ENCODE data around the gene HDAC4.

DNA sequence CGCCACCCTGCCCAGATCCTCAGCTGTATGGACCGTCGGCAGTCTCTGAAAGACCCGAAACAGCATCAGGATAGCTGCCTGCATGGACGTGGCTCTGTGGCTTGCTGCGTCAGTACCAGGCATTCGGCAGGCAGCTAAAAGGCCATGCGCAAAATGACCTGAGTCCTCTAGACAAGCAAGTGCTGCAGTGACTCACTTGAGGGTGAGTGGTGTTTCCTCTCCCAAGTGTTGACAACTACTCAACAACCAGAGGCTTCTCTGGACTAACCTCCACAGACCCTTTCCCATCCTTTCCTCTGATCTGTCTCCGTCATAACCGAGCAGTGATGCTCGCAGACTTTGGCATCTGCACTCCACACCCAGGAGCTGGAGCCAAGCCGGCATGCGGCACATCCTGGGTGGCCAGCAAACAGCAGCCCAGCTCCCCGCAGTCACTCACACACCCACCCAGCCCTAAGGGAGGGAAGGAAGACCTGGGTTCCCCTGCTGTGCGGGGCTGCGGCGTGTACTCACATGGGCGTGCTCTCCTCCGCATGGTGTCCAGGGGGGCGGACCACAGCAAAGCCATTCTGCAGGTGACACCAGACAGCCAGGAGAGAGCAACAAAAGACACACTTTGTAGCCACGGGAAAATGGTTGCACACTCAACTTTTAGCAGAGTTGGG lies 313.6 kb downstream of the HDAC4 start:
- TF ChIP-seq POLR2A (IDR thresholded peaks at IDR 0.05; ENCODE audit: control extremely low read depth in 1 of 2, low read depth in 2 of 2, low read length in 2 of 2) (no peak), SIN3A (conservative IDR thresholded peaks at IDR 0.05 in 1 of 2, IDR thresholded peaks at IDR 0.05 in 1 of 2; ENCODE audit: low read depth in 1 of 2, low read length in 2 of 2) (no peak), RFX5 (IDR thresholded peaks at IDR 0.05; ENCODE audit: borderline replicate concordance, low read depth, low read length) (no peak), RXRA (IDR thresholded peaks at IDR 0.05; ENCODE audit: insufficient read depth, low read depth, low read length) (no peak), EP300 (IDR thresholded peaks at IDR 0.05; ENCODE audit: borderline replicate concordance in 1 of 2, low read depth in 2 of 2, low read length in 2 of 2) (no peak), CEBPB (IDR thresholded peaks at IDR 0.05; ENCODE audit: low read depth, low read length) (no peak), KDM1A (IDR thresholded peaks at IDR 0.05; ENCODE audit: borderline replicate concordance, low read length) (no peak), CBX5 (IDR thresholded peaks at IDR 0.05; ENCODE audit: low read depth, low read length) (no peak), POLR2AphosphoS5 (IDR thresholded peaks at IDR 0.05; ENCODE audit: low read depth, low read length) (no peak), TAF1 (IDR thresholded peaks at IDR 0.05; ENCODE audit: low read depth, low read length) (no peak)
- TF ChIP-seq, protein P1, sequence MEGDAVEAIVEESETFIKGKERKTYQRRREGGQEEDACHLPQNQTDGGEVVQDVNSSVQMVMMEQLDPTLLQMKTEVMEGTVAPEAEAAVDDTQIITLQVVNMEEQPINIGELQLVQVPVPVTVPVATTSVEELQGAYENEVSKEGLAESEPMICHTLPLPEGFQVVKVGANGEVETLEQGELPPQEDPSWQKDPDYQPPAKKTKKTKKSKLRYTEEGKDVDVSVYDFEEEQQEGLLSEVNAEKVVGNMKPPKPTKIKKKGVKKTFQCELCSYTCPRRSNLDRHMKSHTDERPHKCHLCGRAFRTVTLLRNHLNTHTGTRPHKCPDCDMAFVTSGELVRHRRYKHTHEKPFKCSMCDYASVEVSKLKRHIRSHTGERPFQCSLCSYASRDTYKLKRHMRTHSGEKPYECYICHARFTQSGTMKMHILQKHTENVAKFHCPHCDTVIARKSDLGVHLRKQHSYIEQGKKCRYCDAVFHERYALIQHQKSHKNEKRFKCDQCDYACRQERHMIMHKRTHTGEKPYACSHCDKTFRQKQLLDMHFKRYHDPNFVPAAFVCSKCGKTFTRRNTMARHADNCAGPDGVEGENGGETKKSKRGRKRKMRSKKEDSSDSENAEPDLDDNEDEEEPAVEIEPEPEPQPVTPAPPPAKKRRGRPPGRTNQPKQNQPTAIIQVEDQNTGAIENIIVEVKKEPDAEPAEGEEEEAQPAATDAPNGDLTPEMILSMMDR (IDR thresholded peaks at IDR 0.05; ENCODE audit: control extremely low read depth in 1 of 3, insufficient read depth in 1 of 3, low read depth in 1 of 3, low read length in 3 of 3), result no peak
- TF ChIP-seq, protein P2, sequence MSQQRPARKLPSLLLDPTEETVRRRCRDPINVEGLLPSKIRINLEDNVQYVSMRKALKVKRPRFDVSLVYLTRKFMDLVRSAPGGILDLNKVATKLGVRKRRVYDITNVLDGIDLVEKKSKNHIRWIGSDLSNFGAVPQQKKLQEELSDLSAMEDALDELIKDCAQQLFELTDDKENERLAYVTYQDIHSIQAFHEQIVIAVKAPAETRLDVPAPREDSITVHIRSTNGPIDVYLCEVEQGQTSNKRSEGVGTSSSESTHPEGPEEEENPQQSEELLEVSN (IDR thresholded peaks at IDR 0.05), result no peak

All from H1 (cell line).